Upper lobe of right lung (tissue), 1 donor: ENCODE data around the gene RIPOR3. TPM values are rescaled to one million over a fixed set of nuclear protein-coding genes. Genes with fewer than 3 reads are reported as not detected.

Source experiments
- ATAC-seq: fragments of 200-7000 bp; cut with Tn5 transposase; one replicate; pipeline ENCODE4 v1.9.1; 2020; ENCODE audit warnings: mild to moderate bottlenecking, moderate library complexity
- DNase-seq: peaks from one replicate; pipeline ENCODE4 v3.0.0-alpha.2; 2020
- H3K27ac ChIP-seq: fragments of 200-600 bp; one replicate; pipeline ENCODE4 v1.8.0; 2022
- H3K27me3 ChIP-seq: fragments of 200-600 bp; one replicate; pipeline ENCODE4 v1.8.0; 2022; ENCODE audit warnings: mild to moderate bottlenecking
- H3K36me3 ChIP-seq: fragments of 200-600 bp; one replicate; pipeline ENCODE4 v1.8.0; 2022
- H3K4me1 ChIP-seq: fragments of 200-600 bp; one replicate; pipeline ENCODE4 v1.8.0; 2022
- H3K4me3 ChIP-seq: fragments of 200-600 bp; one replicate; pipeline ENCODE4 v1.8.0; 2022; ENCODE audit warnings: mild to moderate bottlenecking
- H3K9me3 ChIP-seq: fragments of 200-600 bp; one replicate; pipeline ENCODE4 v1.8.0; 2022
- CTCF ChIP-seq: fragments of 200-600 bp; IDR thresholded peaks from one replicate; pipeline ENCODE4 v1.8.0; 2022; ENCODE audit warnings: antibody characterized with exemption
- intact Hi-C: fragments of 100-400 bp; cut with DNase I; formaldehyde crosslinking; loops from one replicate; pipeline ENCODE4 v1.11.0; 2022
- total RNA-seq: library from RNA; stranded (reverse); fragmentation: NEBNext Ultra II Directional; extraction: Animal tissue kit (Norgen Biotek cat#: 25700); gene quantifications from one replicate; pipeline ENCODE4 v1.2.1, GENCODE V29; 2021
- donor health status: DM: no; HTN: yes; CAD: no; lungs with severe emphysema.

RIPOR3 gene
- total RNA-seq, 1 donor from 2014 or later: 6.8 TPM

- H3K9me3 ChIP-seq: no peaks in the 10 kb centered on the region
- ATAC-seq (no peak), DNase-seq (no peak)
- TF ChIP-seq CTCF: no peak
- no peak overlapping the region for H3K27ac ChIP-seq
- H3K4me3 ChIP-seq: no peak overlapping the region
- no peaks in the 10 kb centered on the region for H3K27me3 ChIP-seq
- no peaks in the 10 kb centered on the region for H3K4me1 ChIP-seq
- H3K36me3 ChIP-seq: peaks cover 86% of the 10 kb centered on the region
- intact Hi-C loops: no loop called here
Observed at GRCh38 chr20:50585214-50585613, 106.1 kb downstream of the RIPOR3 start.

- no peak overlapping the region for H3K4me3 ChIP-seq
- TF ChIP-seq CTCF: no peak
- H3K27ac ChIP-seq: no peak overlapping the region
- H3K27me3 ChIP-seq: no peaks in the 10 kb centered on the region
- intact Hi-C loops: loop anchor here (5.0 kb wide), 1 partner anchor 487 kb away; no protein-coding TSS in a partner anchor
- H3K36me3 ChIP-seq: peaks cover 86% of the 10 kb centered on the region
- H3K9me3 ChIP-seq: no peaks in the 10 kb centered on the region
- no peaks in the 10 kb centered on the region for H3K4me1 ChIP-seq
- DNase-seq (no peak), ATAC-seq (no peak)
Observed at GRCh38 chr20:50584687-50585086, 106.7 kb downstream of the RIPOR3 start.

- intact Hi-C loops: loop anchor here (5.0 kb wide), 1 partner anchor 486 kb away; no protein-coding TSS in a partner anchor
- Histone ChIP-seq H3K4me3 (no peak overlapping the region), H3K27ac (no peak overlapping the region), H3K9me3 (no peaks in the 10 kb centered on the region), H3K27me3 (no peaks in the 10 kb centered on the region), H3K36me3 (peaks cover 92% of the 10 kb centered on the region), H3K4me1 (no peaks in the 10 kb centered on the region)
- ATAC-seq (no peak), DNase-seq (peak; percentile 55)
- TF ChIP-seq CTCF: no peak
Observed at GRCh38 chr20:50583442-50584150, 107.7 kb downstream of the RIPOR3 start.

- Histone ChIP-seq H3K27ac (no peak overlapping the region), H3K36me3 (peaks cover 100% of the 10 kb centered on the region), H3K27me3 (no peaks in the 10 kb centered on the region), H3K4me3 (no peak overlapping the region), H3K9me3 (no peaks in the 10 kb centered on the region), H3K4me1 (no peaks in the 10 kb centered on the region)
- ATAC-seq: no peak
- DNase-seq: peak; percentile 61
- no peak for TF ChIP-seq CTCF
- intact Hi-C loops: loop anchor here (5.0 kb wide), 1 partner anchor 485 kb away; no protein-coding TSS in a partner anchor
Observed at GRCh38 chr20:50582591-50583234, 108.6 kb downstream of the RIPOR3 start.

GRCh38 chr20:50582092-50582491, 109.2 kb downstream of the RIPOR3 start:
- DNase-seq: peak; percentile 48
- intact Hi-C loops: loop anchor here (5.0 kb wide), 1 partner anchor 485 kb away; no protein-coding TSS in a partner anchor
- no peak for ATAC-seq
- H3K27ac ChIP-seq: no peak overlapping the region
- H3K27me3 ChIP-seq: no peaks in the 10 kb centered on the region
- H3K4me1 ChIP-seq: peaks cover 3% of the 10 kb centered on the region
- H3K36me3 ChIP-seq: peaks cover 100% of the 10 kb centered on the region
- H3K9me3 ChIP-seq: no peaks in the 10 kb centered on the region
- no peak overlapping the region for H3K4me3 ChIP-seq
- no peak for TF ChIP-seq CTCF
